IgD-negative memory B cell (primary cell): ENCODE data around the gene TBL1X. TPM values are rescaled to one million over a fixed set of nuclear protein-coding genes. Genes with fewer than 3 reads are reported as not detected.

Source experiments
- H3K27ac Mint-ChIP-seq, 3 donors: one replicate each; pipeline ENCODE4 v1.8.0; 2020 to 2022; ENCODE audit warnings: mild to moderate bottlenecking in 3 of 3, mixed read lengths in 3 of 3, moderate library complexity in 1 of 3
- H3K27me3 Mint-ChIP-seq: one replicate; pipeline ENCODE4 v1.8.0; 2021; ENCODE audit warnings: mixed read lengths
- H3K36me3 Mint-ChIP-seq: one replicate; pipeline ENCODE4 v1.8.0; 2020; ENCODE audit warnings: mild to moderate bottlenecking, mixed read lengths
- H3K4me1 Mint-ChIP-seq, 3 donors: one replicate each; pipeline ENCODE4 v1.8.0; 2020 to 2022; ENCODE audit warnings: mixed read lengths in 3 of 3, mild to moderate bottlenecking in 1 of 3
- H3K4me3 Mint-ChIP-seq, 4 donors: one replicate each; pipeline ENCODE4 v1.8.0; 2020 to 2022; ENCODE audit warnings: mild to moderate bottlenecking in 4 of 4, mixed read lengths in 4 of 4, moderate library complexity in 3 of 4
- H3K9me3 Mint-ChIP-seq, 3 donors: one replicate each; pipeline ENCODE4 v1.8.0; 2020 to 2021; ENCODE audit warnings: mixed read lengths in 3 of 3, mild to moderate bottlenecking in 1 of 3
- polyA plus RNA-seq: library from polyadenylated mRNA; unstranded; fragments of 300-500 nt; fragmentation: Illumina TruSeq; gene quantifications from one replicate; pipeline ENCODE4 v1.2.3, GENCODE V29; 2021

Gene TBL1X
- polyA plus RNA-seq, 1 donor from 2014 or later: 11.5 TPM

DNA sequence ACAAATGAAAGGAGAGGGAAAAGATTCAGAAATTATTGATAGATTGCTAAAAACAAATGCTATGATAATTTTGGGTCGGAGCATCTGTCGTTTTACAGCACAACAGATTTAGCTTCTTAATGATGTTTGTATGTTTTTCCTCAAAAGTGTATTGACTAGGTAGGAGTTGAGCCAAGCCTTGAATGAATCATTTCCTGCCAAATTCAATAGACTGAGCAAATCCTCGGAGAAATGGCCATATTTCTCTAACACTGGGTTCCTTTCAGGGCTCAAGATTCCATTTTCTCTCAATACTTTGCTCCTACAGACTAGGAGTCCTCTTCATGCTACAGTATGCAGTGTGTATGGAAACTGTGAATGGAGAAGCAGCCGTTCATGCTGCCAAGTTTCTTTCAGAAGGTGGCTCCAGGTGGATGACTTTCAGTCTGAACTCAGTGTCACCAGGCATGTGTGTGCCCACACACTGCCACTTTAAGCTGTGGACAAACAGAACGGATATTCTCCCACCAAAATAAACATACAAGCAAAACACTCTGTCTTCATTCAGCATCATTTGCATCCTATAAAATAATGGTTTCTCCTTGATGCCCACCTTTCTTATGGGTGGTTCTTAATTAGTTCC is 146.0 kb downstream of the TBL1X start:
- peak overlapping the region in 2 of 4 donors; percentile 35 to 49 for H3K4me3 Mint-ChIP-seq
- H3K9me3 Mint-ChIP-seq: no peaks in the 10 kb centered on the region
- no peak overlapping the region for H3K27ac Mint-ChIP-seq
- H3K4me1 Mint-ChIP-seq: peaks cover 9 to 17% (median 15%) of the 10 kb centered on the region in 3 donors
- peaks cover 2% of the 10 kb centered on the region for H3K36me3 Mint-ChIP-seq
- H3K27me3 Mint-ChIP-seq: peaks cover 2% of the 10 kb centered on the region

DNA sequence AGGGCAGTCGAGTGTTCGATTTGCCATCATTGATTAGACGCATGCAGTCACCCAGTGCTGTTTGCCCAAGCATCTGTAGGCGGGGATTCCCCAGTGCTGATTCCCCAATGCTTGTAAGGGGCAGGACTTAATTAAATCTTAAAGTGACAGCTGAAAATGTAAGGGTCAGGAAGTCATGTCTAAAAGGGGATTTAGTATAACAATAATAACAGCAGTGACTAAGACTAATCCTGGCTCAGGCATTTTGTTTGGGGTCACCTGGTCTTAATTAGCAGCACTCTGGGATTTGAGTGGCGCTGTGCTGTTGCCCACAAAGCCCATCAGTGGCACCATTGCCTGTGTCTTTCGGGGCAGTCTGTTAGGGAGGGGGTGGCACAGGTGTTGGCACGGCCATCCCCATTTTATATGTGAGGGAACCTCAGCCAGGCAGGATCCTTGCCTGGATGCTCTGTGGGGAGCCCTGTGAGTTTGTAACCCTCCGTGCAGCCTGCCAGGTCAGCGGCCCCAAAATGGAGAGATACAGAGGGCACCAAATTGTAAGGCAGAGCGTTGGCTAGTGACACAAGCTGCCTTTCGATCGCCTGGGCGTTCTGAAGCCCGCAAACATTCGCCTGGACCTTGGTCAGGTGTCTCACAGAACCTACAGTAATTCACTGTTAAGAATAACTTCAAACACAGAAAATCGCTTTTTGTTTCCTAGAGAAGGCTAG is 146.7 kb downstream of the TBL1X start:
- Mint-ChIP-seq H3K9me3 (no peaks in the 10 kb centered on the region), H3K4me1 (peaks cover 9 to 17% (median 15%) of the 10 kb centered on the region in 3 donors), H3K4me3 (peak overlapping the region in 1 of 4 donors; percentile 49), H3K27ac (no peak overlapping the region), H3K27me3 (peaks cover 2% of the 10 kb centered on the region), H3K36me3 (peaks cover 2% of the 10 kb centered on the region)

DNA sequence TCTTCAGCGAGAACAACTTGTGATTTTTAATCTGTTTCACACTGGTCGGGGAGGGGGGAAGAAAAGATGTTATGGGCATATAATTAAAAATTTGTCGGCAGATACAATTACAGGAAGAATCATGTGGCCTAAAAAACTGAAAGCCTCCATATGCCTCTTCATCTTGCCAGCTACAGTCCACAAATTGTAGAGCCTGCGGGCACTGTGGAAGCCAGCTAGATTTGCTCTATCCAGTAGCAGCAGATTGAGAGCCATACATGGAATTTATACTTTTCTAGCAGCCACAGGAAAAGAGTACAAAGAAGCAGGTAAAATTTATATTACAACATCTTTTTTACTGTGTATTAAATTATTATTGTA is 147.3 kb downstream of the TBL1X start:
- Mint-ChIP-seq H3K4me3 (no peak overlapping the region), H3K4me1 (peaks cover 9 to 17% (median 15%) of the 10 kb centered on the region in 3 donors), H3K36me3 (peaks cover 2% of the 10 kb centered on the region), H3K27me3 (peaks cover 2% of the 10 kb centered on the region), H3K9me3 (no peaks in the 10 kb centered on the region), H3K27ac (no peak overlapping the region)

DNA sequence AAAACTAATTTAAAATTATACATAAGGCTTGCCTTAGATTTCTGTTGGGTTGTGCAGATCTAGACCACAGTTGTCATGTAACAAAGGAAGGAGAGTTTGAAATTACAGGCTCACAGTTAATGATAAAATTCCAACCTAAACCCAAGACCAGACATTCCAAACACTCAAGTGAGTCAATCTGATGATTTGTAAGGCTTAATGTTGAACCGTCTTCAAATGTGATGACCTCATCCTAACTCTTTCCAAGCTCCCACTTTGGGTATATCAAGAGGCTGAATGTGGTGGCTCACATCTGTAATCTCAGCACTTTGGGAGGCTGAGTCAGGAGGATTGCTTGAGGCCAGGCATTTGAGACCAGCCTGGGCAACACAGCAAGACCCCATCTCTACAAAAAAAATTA is 149.2 kb downstream of the TBL1X start:
- Mint-ChIP-seq H3K27me3 (peaks cover 2% of the 10 kb centered on the region), H3K9me3 (no peaks in the 10 kb centered on the region), H3K4me3 (no peak overlapping the region), H3K4me1 (peaks cover 7 to 17% (median 17%) of the 10 kb centered on the region in 3 donors), H3K27ac (no peak overlapping the region), H3K36me3 (peaks cover 2% of the 10 kb centered on the region)

DNA sequence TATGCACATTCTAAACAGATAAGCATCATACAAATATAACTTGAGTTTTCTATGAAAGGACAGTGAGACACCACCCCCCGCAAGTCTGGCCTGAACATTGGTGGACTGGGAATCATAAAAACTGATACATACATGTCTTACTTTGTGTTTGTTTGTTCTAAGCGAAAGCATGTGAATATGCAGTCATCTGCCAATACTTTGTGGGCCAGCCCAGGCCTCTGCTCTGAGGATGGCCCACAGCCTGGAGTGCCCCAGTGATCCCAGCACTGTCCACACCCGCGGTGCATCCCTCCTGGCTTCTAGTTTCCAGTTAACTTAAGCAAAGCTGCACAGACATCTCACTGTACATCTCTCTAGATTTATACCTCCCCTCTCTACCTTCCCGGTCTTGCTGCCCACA is 154.3 kb downstream of the TBL1X start:
- peaks cover 5 to 16% (median 7%) of the 10 kb centered on the region in 3 donors for H3K4me1 Mint-ChIP-seq
- H3K27ac Mint-ChIP-seq: no peak overlapping the region
- H3K27me3 Mint-ChIP-seq: peaks cover 2% of the 10 kb centered on the region
- peaks cover 2% of the 10 kb centered on the region for H3K36me3 Mint-ChIP-seq
- H3K9me3 Mint-ChIP-seq: no peaks in the 10 kb centered on the region
- no peak overlapping the region for H3K4me3 Mint-ChIP-seq

DNA sequence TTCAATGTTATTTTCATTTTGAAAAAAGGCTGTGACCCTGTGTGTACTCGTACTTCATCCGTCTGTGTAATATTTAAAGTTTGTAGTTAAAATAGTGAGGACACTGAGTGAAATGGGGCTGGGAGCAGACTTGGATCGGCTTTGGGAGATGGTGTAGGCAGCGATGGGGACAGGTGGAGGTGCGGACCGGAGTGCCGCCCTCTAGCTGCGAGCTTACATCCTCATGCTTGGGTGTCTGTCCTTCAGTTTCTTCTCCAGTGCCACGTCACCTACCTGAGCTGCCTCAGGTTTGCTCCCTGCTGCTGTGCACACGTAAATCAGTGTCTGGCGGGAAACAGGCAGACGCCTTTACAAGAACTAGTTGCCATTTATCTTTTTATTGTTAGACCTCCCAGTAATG is 154.7 kb downstream of the TBL1X start:
- peaks cover 8 to 19% (median 9%) of the 10 kb centered on the region in 3 donors for H3K4me1 Mint-ChIP-seq
- peaks cover 2% of the 10 kb centered on the region for H3K27me3 Mint-ChIP-seq
- H3K36me3 Mint-ChIP-seq: peaks cover 2% of the 10 kb centered on the region
- H3K27ac Mint-ChIP-seq: no peak overlapping the region
- no peaks in the 10 kb centered on the region for H3K9me3 Mint-ChIP-seq
- no peak overlapping the region for H3K4me3 Mint-ChIP-seq

DNA sequence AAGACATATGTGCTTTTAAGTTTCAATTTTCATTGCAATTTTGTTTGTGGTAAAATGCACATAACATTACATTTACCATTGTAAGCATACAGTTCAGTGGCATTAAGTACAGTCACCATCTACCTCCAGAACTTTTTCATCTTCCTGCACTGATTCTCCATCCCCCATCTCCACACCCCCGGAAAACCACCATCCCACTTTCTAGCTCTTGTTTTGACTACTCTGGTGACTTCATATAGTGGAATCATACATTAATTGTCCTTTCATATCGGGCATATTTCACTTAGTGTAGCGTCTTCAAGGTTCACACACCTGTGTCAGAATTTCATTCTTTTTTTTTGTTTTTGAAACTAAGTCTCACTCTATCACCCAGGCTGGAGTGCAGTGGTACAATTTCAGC is 157.3 kb downstream of the TBL1X start:
- Mint-ChIP-seq H3K36me3 (no peaks in the 10 kb centered on the region), H3K27me3 (no peaks in the 10 kb centered on the region), H3K9me3 (peaks cover 0 to 2% (median 0%) of the 10 kb centered on the region in 3 donors), H3K4me3 (peak overlapping the region in 1 of 4 donors; percentile 36), H3K27ac (no peak overlapping the region), H3K4me1 (peaks cover 10 to 18% (median 10%) of the 10 kb centered on the region in 3 donors)

DNA sequence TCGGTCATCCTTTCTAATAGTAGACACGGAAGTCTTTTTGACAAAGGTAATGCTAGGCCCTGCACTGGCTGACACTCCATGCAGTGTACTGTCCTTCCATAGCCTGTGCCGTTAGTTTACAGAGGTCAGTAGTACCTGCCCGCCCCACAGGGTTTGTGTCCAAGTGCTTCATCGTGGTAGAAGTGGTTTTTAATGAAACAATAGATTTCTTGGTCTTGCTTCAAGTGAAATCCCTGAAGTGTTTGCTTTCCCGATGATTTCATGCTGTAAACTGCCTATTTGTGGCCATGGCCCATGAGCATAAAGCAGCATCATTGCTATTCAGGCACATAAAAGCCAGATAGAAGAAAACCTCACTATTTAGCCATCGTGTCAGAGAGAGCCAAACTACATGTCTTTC is 161.5 kb downstream of the TBL1X start:
- H3K4me1 Mint-ChIP-seq: peaks cover 8 to 13% (median 10%) of the 10 kb centered on the region in 3 donors
- no peak overlapping the region for H3K4me3 Mint-ChIP-seq
- peaks cover 0 to 2% (median 0%) of the 10 kb centered on the region in 3 donors for H3K9me3 Mint-ChIP-seq
- H3K27ac Mint-ChIP-seq: peak overlapping the region in 1 of 3 donors; percentile 27
- no peaks in the 10 kb centered on the region for H3K27me3 Mint-ChIP-seq
- H3K36me3 Mint-ChIP-seq: no peaks in the 10 kb centered on the region

DNA sequence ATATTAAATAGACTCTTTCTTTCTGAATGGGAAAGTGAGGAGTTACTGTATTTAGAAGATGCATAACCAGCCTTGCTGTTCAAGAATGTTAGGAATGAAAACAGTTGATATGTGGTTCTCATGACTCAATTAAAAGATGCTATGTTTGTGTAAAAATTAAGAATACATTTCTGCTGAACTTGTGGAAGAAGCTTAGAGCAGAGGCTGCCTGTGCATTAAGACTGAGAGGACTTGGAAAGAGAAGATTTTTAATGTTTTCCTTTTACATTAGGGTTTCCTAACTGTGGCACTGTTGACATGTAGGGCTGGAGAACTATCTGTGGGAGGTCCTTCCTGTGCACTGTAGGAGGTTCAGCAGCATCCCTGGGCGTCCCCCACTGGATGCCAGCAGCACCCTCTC is 163.1 kb downstream of the TBL1X start:
- Mint-ChIP-seq H3K4me1 (peaks cover 8 to 11% (median 10%) of the 10 kb centered on the region in 3 donors), H3K9me3 (peaks cover 0 to 2% (median 0%) of the 10 kb centered on the region in 3 donors), H3K27ac (no peak overlapping the region), H3K4me3 (no peak overlapping the region), H3K36me3 (no peaks in the 10 kb centered on the region), H3K27me3 (no peaks in the 10 kb centered on the region)

DNA sequence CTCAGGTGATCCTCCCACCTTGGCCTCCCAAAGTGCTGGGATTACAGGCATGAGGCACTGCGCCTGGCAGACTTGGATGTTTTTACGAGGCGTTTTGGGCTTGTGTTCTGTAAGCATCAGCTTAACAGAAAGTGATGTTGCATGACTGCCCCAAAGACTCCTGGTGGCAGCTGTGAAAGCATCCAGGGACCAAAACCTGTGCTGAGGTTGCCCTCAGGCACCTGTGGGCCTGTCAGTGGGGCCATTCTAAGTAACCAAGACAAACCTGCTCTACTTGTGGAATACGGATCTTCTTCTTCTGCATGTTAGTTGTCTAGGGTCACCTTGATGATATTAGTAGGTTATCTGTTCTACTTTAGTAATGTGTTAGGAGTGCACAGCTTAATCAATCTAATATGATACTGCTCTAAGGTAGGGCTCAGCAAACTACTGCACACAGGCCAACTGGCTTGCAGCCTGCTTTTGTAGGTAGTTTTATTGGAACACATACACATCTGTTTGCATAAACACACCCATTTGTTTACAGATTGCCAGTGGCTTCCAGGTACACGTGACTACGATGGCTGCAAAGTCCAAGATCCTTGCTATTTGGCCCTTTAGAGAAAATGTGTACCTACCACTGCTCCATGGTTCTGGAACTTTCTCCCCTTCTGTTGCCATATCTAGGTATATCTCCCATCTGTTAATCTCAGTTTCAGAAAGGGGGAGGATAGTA is 164.1 kb downstream of the TBL1X start:
- no peaks in the 10 kb centered on the region for H3K27me3 Mint-ChIP-seq
- peaks cover 0 to 2% (median 0%) of the 10 kb centered on the region in 3 donors for H3K9me3 Mint-ChIP-seq
- H3K36me3 Mint-ChIP-seq: peaks cover 2% of the 10 kb centered on the region
- no peak overlapping the region for H3K27ac Mint-ChIP-seq
- peaks cover 5 to 10% (median 7%) of the 10 kb centered on the region in 3 donors for H3K4me1 Mint-ChIP-seq
- no peak overlapping the region for H3K4me3 Mint-ChIP-seq

DNA sequence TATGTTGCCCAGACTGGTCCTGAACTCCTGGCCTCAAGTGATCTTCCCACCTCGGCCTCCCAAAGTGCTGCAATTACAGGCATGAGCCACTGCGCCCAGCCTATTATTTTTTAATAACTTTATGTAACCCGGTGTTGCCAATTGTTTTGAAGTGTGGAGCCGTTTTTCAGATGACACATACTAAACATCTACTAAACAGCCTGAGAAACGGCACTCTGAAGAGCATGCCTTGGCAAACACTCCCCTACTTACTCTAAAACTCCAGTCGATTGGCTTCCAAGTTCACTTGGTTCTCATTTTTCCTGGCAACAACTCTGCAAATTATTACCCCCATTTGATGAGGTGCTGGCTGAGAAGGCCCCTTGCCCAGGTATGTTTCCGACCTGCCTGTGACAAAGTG is 169.7 kb downstream of the TBL1X start:
- Mint-ChIP-seq H3K27ac (no peak overlapping the region), H3K4me1 (peaks cover 1 to 11% (median 9%) of the 10 kb centered on the region in 3 donors), H3K9me3 (no peaks in the 10 kb centered on the region), H3K27me3 (no peaks in the 10 kb centered on the region), H3K36me3 (peaks cover 2% of the 10 kb centered on the region), H3K4me3 (no peak overlapping the region)

DNA sequence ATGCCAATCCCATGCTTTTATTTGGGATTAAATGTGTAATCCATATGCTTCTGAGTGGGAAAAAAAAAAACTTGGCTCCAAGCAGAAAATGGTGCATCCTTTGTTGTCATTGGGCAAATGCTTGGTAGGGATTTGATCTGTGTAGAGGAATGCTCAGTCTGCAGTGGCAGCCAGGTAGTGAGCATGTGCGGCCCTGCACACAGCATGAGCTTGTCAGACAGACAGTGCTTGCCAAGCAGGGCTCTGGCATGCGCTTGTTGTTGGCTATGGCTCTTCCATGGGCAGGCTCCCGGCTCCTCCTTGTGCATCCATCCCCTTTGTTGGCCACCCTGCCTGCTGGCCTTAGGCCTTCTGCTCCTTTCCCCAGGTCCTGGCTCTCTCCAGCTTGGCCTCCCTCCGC is 170.5 kb downstream of the TBL1X start:
- Mint-ChIP-seq H3K4me1 (peaks cover 1 to 11% (median 9%) of the 10 kb centered on the region in 3 donors), H3K36me3 (peaks cover 2% of the 10 kb centered on the region), H3K27me3 (no peaks in the 10 kb centered on the region), H3K4me3 (no peak overlapping the region), H3K9me3 (no peaks in the 10 kb centered on the region), H3K27ac (no peak overlapping the region)

DNA sequence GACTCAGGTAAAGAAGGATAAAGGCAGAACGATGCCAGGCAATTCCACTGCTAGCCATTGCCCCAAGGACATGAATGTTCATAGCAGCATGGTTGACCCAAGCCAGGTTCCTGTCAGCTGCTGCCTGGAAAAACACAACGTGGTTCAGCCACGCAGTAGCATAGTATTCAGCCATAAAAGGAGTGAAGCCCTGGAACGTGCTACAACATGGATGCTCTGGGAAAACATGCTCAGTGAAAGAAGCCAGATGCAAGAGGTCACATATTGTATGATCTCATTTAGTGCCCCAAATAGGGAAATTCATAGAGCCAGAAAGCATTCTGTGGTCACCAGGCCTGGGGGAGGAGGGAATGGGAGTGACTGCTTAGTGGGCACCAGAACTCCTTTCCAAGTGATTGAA is 170.9 kb downstream of the TBL1X start:
- H3K4me3 Mint-ChIP-seq: no peak overlapping the region
- no peaks in the 10 kb centered on the region for H3K9me3 Mint-ChIP-seq
- H3K27me3 Mint-ChIP-seq: no peaks in the 10 kb centered on the region
- peaks cover 1 to 11% (median 9%) of the 10 kb centered on the region in 3 donors for H3K4me1 Mint-ChIP-seq
- no peak overlapping the region for H3K27ac Mint-ChIP-seq
- peaks cover 2% of the 10 kb centered on the region for H3K36me3 Mint-ChIP-seq

DNA sequence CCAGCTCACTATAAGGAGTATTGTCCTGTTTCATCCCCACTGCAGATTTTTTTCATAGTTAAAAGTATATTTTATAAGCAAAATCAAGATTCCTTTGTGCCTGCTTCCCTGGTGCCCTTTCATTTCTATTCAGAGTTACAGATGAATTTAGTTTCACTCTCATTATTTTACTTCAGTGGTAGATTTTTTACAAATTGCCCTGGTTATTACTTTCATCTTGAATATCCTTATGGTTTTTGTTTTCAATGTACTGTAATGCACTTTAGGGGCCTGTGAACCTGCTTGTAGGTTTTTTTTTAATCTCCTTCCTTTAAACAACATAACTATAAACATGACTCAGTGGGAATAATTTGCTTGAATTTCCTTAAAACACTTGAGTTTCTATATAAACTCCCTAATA is 174.0 kb downstream of the TBL1X start:
- no peaks in the 10 kb centered on the region for H3K27me3 Mint-ChIP-seq
- H3K27ac Mint-ChIP-seq: no peak overlapping the region
- H3K4me1 Mint-ChIP-seq: peaks cover 3 to 16% (median 10%) of the 10 kb centered on the region in 3 donors
- peaks cover 5% of the 10 kb centered on the region for H3K36me3 Mint-ChIP-seq
- H3K4me3 Mint-ChIP-seq: peak overlapping the region in 1 of 4 donors; percentile 9
- H3K9me3 Mint-ChIP-seq: no peaks in the 10 kb centered on the region

DNA sequence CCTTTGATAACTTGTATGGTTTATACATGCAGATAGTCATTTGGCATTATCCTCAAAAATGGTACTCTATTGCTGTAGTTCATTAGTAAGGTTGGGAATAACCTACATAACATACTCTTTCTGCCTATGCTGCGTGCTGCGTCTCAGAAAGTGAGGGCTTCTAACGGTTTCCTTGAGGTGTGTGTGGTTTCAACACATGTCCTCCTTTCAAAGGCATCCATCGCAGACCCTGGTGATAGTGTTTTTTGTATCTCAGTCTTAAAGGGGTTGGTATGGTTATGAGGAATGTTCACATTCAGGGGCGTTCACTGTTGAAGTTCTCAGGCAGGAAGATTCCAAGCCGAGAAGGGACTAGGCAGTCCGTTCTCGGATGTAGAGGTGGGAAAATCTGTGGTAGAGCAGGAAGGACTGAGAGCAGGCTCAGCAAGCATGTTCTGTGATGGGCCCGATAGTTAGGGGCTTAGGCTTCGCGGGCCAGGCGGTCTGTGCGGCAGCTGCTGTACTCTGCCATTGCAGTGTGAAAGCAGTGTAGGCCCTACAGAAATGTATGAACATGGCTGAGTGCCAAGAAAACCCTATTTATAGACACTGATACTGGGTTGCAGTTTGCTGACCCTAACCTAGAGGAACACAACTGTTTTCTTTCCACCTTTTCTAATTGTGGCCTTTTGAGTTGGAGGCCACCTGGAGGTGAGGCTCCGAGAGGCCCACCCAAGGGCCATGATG is 177.6 kb downstream of the TBL1X start:
- Mint-ChIP-seq H3K4me3 (peak overlapping the region in 1 of 4 donors; percentile 10), H3K36me3 (peaks cover 8% of the 10 kb centered on the region), H3K9me3 (no peaks in the 10 kb centered on the region), H3K4me1 (peaks cover 8 to 17% (median 13%) of the 10 kb centered on the region in 3 donors), H3K27ac (peak overlapping the region in 1 of 3 donors; percentile 60), H3K27me3 (no peaks in the 10 kb centered on the region)
